ENCODE data around the gene PTPRU.

PTPRU gene

GRCh38 chr1:29304025-29304684 is 67.8 kb downstream of the PTPRU start:
- TF ChIP-seq CTCF (conservative IDR thresholded peaks at IDR 0.05; ENCODE audit: control insufficient read depth, insufficient read depth, low read depth, low read length), result no peak
- no peak for DNase-seq (ENCODE audit: low read depth)
- H3K4me3 ChIP-seq (ENCODE audit: control insufficient read depth, low read depth, low read length), result no peak overlapping the region

GRCh38 chr1:29305943-29306342 is 69.6 kb downstream of the PTPRU start:
- H3K4me3 ChIP-seq (ENCODE audit: control insufficient read depth, low read depth, low read length), result no peak overlapping the region
- DNase-seq (ENCODE audit: low read depth), result no peak
- TF ChIP-seq CTCF (conservative IDR thresholded peaks at IDR 0.05; ENCODE audit: control insufficient read depth, insufficient read depth, low read depth, low read length), result no peak

- no peak for DNase-seq (ENCODE audit: low read depth)
- no peak for TF ChIP-seq CTCF (conservative IDR thresholded peaks at IDR 0.05; ENCODE audit: control insufficient read depth, insufficient read depth, low read depth, low read length)
- H3K4me3 ChIP-seq (ENCODE audit: control insufficient read depth, low read depth, low read length), result no peak overlapping the region
These were observed 70.3 kb downstream of the PTPRU start for GRCh38 chr1:29306471-29307140.

GRCh38 chr1:29309075-29309474 is 72.8 kb downstream of the PTPRU start:
- TF ChIP-seq CTCF (conservative IDR thresholded peaks at IDR 0.05; ENCODE audit: control insufficient read depth, insufficient read depth, low read depth, low read length), result no peak
- no peak for DNase-seq (ENCODE audit: low read depth)
- H3K4me3 ChIP-seq (ENCODE audit: control insufficient read depth, low read depth, low read length), result no peak overlapping the region

- no peak for DNase-seq (ENCODE audit: low read depth)
- H3K4me3 ChIP-seq (ENCODE audit: control insufficient read depth, low read depth, low read length), result no peak overlapping the region
- no peak for TF ChIP-seq CTCF (conservative IDR thresholded peaks at IDR 0.05; ENCODE audit: control insufficient read depth, insufficient read depth, low read depth, low read length)
These were observed 73.3 kb downstream of the PTPRU start for GRCh38 chr1:29309621-29310020.

DNA sequence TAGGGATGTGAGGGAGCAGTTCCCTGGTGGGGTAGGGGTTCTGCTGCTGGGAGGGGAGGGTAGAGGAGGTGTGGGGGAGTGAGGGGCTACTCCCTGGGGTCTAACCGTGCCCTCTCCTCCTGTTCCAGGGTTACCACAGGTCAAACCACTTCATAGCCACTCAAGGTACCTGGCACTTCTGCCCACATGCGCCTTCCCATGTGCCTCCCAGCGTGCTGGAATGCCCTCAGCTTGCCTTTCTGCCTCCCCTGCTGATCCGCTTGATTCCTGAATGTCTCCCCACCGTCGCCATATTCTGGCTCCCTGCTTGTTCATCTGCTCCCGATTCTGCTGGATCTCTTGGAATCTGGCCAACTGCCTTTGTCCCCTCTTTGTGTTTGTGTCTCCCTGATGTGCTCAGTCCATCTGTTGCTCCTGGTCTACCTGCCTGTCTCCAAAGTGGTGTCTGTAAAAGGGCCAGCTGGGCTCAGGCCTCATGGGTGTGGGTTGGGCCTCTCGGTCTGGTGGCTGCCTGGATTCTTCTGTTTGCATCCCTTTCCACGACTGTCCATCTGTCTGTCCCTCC is 74.4 kb downstream of the PTPRU start:
- DNase-seq (ENCODE audit: low read depth), result no peak
- no peak for TF ChIP-seq CTCF (conservative IDR thresholded peaks at IDR 0.05; ENCODE audit: control insufficient read depth, insufficient read depth, low read depth, low read length)
- H3K4me3 ChIP-seq (ENCODE audit: control insufficient read depth, low read depth, low read length), result no peak overlapping the region

Measured in fibroblast of mammary gland (primary cell).